VCaP (cell line): Measurements from ENCODE around the gene BCAS3.

Experiments
- H3K27ac ChIP-seq: fragments of 450-650 bp; 2 replicates; pipeline ENCODE4 v1.5.1; 2017
- CTCF ChIP-seq: fragments of 450-650 bp; conservative IDR thresholded peaks from 2 replicates; pipeline ENCODE4 v1.5.1; 2017; ENCODE audit warnings: mild to moderate bottlenecking, moderate library complexity

The BCAS3 gene

DNA sequence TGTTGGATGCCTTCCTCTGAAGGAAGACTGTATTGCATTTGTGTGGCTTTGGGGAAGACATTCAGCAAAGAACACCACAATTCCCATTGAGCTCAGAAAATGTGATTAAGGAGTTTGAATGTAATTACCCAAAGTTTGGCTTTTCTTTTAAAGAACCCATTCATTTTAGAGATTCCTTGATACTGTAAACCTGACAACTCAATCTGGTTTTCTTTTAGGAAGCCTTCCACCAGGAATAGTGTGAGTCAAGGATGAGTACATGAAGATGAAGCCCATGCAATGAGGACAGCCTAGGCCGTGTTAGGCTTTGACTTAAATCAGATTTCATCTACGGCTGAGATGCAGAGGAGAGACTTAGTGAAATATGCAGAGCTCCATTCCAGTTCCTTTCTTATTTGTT is 450.3 kb downstream of the BCAS3 start:
- TF ChIP-seq CTCF, result no peak
- H3K27ac ChIP-seq, result no peak overlapping the region

DNA sequence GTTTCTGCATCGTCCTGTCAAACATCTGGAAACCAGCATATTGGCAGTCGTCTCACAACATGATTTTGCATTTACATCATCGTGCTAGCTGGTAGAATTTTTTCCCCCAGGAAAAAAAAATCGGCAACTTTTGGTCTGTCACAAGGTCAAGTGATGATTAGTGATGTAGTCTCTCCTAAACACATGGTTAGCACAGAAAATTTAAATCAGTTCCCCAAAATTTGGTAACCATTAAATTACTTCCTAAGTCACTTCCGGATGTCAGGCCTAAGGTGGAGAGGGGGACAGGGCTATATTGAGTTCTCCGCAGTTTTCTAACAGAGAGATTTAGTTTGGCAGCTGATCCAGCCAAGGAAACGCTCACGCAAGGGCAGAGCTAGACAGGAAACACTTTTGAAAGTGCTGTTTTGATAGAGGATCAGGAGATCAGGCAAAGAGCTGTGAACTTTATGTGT is 451.0 kb downstream of the BCAS3 start:
- TF ChIP-seq CTCF, result no peak

DNA sequence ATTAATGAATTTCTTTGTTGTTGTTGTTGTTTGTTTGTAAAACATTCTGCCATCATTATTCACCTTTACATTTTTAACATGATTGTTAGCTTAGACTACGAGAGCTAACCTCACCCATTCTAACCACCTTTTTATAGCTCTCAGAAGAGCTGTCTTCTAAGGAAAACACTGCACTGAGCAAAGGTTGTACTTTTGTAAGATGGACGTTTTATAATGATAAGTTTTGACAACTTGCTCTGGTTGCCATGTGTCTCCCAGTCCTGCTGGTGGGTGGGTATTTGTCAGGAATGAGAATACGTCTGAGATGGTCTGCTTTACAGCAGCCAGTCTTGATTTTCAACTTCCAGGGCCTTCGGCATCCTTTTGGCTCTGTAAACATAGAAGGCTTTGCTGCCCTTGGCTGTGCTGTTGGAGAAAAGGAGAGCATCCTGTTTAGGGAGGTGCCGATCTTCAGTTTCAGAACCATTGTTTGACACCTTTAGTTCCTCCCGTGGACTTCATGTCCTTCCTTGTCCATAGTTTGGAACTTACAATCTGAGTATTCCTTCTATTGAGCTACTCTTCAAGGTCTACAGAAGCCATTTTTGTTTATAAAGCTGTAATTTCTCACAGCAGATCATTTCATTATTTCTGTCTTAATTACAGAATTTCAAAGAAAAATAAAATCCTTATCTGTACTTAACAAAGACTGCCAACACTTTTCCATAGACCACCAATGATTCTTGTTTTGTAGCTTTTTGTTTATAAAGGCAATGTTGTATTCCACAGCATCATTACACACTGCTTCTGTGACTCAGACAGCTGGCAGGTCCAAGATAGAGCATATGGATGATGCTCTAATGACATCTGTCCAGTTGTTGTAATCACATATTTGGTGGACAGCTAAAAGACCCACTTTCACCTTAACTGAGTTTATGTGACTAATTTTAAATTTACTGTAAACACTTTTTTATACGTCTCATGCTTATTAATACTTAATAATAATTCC is 451.9 kb downstream of the BCAS3 start:
- no peak overlapping the region for H3K27ac ChIP-seq
- TF ChIP-seq CTCF, result no peak

More for the DNA sequence above, 451.0 kb downstream of the BCAS3 start:
- no peak overlapping the region for H3K27ac ChIP-seq

DNA sequence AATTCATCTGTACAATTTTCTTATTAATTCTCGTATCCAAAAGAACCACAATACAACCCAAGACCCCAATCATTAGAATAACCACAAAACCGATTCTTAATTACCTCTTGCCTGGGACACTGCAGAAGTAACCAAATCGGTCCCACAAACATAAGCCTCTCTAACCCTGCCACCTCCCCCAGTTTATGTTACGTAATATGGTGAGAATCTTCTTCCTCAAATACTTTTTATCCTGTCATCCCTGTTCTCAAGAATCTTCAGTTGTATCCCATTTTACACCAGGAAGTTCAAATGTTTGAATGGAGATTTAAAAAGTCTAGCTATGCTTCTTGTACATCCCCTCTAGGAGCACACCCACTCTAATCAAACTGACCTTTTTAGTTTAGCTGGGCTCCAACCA is 452.7 kb downstream of the BCAS3 start:
- TF ChIP-seq CTCF, result no peak
- H3K27ac ChIP-seq, result no peak overlapping the region

GRCh38 chr17:61131585-61131984 is 453.9 kb downstream of the BCAS3 start:
- no peak for TF ChIP-seq CTCF

DNA sequence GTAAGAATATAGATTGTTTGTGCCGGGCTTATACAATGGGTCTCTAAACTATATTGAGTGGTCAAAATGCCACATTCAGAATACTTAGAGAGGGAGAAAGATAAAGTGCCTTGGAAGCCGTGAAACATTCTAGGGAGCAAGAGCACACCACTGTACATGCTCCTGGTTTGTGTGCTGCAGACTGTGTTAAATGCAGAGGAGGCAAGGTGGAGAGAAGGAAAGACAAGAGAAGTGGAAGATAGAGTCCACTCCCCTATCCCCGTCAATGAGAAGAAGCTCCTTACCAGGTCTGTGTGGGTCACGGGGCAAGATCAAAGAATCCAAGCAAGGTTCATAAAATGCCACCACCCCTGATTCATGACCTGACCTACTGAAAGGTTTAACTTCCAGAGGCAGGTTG is 454.9 kb downstream of the BCAS3 start:
- no peak overlapping the region for H3K27ac ChIP-seq
- no peak for TF ChIP-seq CTCF

More at GRCh38 chr17:61131585-61131984, 453.9 kb downstream of the BCAS3 start:
- no peak overlapping the region for H3K27ac ChIP-seq

DNA sequence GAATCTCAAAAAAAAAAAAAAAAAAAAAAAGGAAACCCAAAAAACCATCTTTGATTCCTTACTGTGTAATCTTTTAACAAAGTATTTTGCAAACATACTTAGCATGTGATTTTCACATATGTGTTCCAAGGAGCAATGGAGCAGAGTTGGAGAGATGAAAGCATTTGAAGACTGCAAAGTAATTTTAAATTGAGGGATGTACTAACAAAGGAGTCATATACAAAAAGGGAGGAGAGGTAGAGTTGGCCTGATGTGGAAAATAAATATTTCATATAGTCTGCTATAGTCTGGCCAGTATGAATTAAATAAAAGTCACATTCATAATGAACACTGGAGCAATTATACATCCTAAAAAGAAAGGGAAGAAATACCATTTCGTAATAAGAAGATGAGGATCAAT is 456.2 kb downstream of the BCAS3 start:
- H3K27ac ChIP-seq, result no peak overlapping the region
- TF ChIP-seq CTCF, result no peak
